HG03457 (cell line): Measurements from ENCODE around the gene CARS1.

Experiments used
- ATAC-seq: cut with Tn5 transposase; IDR thresholded peaks from one replicate; pipeline ENCODE4 v1.9.1; 2021; ENCODE audit warnings: moderate number of reproducible peaks; ENCODE audit not compliant: unreplicated experiment

Gene CARS1

DNA sequence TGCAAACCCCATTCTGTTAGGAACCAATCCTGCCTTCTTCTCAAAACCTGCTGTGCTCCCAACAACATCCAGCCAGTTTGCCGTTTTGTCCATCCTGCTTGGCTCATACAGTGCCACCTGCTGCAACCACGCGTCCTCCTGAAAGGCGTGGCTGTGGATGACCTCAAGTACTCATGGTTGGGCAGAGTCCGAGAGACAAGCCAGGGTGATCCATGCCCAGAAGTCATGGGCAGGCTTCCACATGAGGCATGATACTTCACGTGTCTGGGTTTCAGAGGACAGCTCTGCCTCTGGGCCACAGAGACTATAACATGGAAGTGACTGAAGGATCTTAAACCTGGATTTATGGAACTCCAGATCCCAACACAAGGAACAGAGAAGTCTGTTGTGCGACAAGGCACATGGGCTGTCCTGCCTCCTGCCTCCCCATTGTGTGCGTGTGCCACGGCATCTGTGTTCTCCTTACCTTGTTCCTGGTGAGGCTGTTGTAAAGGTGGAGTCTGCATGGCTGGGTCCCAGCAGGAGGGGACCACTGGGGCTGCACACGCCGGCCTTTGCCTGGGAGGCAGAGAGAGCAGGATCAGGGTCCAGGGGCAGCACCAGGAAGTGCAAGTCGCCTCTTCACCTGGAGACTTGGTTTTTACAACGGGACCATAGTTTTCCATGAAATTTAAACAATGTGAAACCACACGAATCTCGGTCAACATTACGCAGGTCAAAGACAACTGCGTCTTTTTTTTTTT, 15.4 kb downstream of the CARS1 start:
- ATAC-seq: no peak

DNA sequence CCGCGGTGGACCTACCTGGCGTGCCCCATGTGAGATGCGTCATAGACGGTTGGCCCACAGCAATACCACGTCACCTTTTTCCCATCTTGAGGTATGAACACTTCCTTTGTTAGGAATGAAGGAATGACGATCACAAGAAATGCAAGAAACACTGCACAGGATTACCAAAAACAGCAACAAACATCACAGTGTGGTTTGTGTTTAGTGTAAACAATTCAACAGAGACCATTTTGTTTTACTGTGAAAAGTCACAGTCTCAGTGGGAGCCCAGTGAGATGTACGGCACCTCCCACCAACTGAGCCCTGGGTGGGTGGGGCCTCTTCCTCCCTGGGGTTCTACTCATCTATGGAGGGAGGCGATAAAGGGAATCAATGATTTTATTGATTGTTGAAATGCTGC, 16.3 kb downstream of the CARS1 start:
- ATAC-seq: no peak

DNA sequence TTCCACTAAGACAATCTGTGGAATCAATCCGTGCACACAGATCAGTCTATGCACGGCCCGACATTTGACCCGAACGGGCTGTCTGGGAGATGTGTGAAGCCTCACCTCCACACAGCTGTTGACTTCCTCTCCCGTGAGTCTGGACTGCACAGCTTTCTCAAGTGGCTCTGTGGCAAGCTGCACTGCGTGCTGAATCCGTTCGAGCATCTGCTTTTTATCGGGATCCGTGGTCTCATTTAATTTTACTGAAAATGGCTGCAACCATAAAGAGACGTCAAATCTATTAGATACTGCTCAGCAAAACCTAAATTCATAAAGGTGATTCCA, 19.3 kb downstream of the CARS1 start:
- ATAC-seq: no peak

DNA sequence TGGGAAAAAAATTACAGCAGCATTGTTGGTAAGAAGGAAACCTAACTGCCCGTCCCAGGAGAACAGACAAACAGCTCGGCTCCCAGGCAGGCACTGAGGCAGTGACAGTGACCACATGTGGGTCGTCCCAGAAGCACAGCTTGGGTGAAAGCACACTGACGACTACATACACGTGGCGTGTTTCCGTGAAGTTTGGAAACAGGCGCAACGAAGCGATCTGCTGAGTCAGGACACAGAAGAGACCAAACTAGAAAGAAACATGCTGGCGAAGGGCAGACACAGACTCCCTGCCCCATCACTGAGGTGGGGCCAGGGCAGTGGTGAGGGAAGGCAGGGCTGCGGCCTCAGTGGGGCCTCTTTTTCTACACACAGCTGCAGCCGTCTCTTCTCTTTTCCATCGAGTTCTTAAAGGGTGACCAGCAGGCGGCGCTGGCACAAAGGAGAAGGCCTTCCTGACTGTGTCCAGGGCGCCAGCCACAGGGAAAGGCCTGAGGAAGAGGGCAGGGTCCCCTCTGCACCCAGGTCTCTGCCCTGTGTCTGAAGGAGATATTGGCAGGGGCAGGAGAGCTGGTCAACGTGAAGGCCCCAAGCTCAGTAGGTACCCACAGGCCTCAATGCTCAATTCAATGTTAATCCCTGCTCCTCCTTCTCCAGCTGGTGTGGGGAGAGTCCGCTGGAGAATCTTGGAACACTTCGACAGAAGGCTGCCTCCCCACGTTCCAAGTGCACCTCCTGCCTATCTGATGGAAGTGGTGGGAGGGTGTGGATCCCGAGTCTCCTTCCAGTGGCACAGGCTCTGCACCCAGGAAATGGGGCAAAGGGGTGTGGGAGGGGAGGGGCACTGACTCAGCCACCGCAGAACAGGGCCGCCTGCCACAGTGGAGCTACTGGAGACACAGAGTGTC, 19.9 kb downstream of the CARS1 start:
- ATAC-seq: no peak

DNA sequence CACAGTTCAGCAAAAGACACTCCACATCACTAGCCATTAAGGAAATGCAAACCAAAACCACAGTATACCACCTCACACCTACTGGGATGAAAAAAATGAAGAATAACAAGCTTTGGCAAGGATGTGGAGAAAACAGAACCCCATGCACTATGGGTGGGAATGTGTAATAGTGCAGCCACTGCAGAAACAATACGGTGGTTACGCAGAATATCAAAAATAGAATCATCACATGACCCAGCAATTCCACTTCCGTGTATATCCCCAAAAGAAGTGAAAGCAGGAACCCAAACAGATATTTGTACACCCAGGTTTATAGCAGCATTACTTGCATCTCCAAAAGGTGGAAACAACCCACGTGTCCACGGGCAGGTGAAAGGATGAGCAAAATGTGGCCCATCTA, 20.8 kb downstream of the CARS1 start:
- no peak for ATAC-seq

DNA sequence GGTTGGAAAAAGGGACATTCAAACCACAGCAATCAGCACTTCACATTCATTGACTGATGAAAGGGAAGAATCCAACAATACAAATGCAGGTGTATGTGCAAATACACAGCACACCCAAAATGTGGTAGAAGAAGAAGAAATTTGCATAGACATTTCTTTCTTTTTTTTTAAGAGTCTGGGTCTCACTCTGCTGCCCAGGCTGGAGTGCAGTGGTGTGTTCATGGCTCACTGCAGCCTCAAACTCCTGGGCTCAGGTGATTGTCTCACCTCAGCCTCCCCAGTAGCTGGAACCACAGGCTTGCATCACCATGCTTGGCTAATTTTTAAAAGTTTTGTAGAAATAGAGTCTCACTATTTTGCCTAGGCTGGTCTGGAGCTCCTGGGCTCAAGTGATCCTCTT, 21.9 kb downstream of the CARS1 start:
- ATAC-seq: no peak

DNA sequence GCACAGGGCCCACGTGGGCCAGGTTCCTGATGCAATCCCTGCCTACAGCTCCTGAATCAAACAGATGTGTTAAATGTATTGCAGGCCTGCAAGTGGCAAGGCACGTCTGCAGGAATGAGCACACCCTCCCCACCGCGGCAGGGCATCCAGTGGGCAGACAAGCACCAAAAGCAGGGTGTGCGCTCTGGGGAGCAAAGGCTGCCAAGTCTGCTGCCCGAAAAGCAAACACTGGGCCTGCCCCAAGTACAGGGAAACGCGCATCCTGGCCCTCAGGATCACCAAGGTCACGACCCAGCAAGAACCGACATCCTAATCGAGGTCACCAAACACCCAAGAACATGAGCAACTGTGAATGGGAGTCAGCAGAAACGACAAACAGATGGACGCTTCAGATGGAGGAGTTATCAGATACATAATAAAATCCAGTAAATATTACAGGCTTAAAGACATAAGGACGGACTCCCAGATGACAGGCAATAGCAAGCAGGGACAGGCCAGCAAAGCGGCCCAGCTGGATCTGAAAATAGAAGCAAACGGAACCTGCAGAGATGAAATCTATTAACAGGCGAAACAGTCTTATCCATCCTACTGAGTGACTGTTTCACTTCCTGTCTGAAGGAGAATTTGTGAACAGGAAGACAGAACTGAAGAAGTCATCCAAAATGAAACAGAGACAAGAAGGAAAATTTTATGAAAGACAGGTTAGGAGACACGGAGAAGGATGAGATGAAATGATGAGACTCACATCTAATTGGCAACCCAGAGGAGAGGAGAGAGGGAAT, 26.7 kb downstream of the CARS1 start:
- ATAC-seq: no peak

DNA sequence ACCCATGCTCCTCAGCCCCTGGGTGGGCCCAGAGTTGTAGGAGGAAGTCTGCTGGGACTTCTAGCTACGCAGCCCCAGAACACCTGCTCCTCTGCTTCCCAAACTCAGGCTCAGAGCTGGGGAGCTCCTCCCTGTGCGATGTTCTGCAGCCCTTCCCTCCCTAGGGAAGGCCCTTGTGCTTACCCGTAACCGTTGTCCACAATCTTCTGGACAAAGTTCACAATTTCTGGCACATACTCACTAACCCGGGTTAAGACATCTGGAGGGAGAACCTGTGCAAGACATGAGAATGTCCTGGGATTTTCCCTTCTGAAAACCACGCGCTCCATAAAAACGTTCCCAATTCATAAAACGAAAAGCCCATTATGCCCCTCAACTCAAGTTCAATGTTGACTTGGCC, 28.4 kb downstream of the CARS1 start:
- ATAC-seq: no peak

DNA sequence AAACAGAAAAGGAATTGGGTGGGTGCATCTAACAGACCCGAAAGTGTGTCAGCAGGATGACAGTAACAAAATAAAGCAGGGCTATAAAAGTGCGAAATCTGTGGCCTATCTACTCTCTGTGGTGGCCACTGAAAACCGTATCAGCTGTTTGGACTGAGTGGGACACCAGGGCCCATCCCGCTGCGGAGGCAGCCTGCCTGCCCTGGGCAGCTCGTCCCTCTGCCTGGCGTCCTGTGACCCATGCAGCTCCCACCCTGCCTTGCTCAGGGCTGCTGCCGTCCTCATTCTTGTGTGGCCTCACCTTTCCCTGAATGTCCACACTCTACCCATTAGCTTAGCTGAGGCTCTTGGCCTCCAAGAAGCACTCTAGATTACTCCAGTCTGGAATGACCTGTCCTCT, 30.4 kb downstream of the CARS1 start:
- ATAC-seq: no peak

DNA sequence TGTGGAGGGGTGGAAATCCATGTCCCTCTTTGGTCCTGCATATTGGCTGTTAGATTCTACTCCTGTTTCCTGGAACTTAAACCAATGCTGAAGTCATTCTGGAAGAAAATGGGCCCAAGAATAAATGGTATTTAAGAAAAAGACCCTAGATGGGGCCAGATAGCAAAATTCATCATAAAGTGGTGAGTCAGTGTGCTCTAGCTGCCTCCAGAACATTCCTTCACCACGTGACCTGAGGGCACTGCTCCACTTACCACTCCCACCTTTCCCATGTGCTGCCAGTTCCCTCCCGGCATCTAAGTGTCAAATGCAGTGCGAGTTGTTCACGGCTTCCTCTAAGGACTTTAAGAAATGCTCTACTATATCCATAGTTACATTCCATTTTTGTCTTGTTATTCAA, 34.2 kb downstream of the CARS1 start:
- no peak for ATAC-seq

DNA sequence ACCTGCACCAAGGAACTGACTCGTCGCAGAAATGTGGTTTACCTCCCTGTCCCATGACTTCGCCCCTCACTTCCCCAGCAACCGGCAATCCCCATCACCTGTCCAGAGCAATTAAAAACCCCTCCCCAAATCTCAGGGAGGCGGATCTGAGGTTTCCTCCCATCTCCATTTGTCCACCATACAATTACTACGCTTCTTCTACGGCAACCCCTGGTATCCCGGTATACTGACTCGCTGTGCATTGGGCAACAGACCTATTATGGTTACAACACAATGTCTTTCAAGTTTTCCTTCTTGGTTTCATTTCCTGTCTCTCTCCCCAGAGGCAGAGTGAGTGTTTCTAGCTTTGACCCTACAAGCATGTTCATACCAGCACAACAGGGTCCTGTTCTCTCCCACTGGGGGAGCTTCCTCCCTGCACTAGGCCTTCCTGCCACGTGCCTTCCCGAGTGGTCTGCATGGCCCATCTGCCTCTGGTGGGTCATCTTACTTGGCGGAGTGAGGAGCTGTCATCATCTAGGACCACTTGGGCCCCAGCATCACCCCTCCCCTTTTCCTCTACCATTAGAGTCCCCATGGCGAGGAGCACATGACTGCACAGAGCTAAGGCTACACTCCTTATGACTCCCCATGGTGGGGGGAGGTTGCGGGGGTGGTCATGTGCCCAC, 34.8 kb downstream of the CARS1 start:
- no peak for ATAC-seq

DNA sequence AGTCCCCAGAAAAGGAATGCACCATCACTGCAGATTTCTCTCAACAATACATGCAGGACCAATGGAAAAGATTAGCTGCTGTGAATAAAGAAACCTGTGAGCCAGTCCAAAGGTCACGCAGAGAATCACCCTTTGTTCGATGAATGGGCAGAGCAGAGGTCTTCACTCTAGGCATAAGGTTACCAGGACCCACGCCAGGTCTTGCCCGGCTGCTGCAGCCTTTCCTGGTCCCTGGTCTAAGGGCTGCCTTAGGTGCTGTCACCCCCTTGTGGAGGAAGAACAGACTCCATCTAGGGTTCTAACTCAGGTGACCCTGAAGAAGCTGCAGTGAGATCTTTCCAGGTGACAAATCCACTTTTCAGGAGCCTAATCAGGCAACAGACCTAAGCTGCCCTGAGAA, 36.1 kb downstream of the CARS1 start:
- no peak for ATAC-seq

DNA sequence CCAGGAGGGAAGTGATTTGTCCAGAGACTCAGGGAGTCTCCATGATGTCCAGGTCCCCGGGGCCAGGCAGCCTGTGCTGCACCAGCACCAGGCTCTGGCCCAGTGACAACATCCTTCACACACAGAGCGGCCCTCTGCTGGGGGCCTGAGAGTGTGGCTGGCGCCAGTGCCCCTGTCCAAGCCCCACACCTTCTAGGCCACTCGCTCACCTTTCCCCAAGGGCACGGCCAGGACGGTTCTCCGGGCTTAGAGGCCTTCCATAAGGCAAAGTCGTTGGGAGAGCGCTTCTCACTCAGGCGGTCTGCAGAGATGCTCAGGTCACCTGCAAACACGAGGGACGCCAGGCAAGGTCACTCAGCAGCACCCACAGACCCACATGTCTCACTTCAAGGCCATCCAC, 37.2 kb downstream of the CARS1 start:
- no peak for ATAC-seq

DNA sequence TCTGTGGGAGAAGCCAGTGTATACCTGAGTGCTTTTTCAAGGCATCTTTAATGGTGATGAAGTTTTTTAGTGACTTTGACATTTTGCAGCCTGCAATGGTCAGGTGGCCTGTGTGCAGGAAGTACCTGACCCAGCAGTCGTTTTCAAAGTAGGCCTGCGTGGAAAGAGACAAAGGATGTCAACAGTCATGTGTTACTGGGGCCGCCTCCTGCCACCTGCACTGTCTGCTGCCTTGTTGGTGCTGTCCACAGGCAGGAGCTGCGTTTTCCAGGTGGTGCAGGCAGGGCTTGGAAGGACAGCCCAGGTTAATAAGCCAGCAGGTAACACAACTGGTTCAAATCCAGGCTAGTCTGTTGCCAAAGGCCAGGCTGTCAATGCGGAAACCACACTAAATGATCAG, 38.6 kb downstream of the CARS1 start:
- ATAC-seq: no peak

DNA sequence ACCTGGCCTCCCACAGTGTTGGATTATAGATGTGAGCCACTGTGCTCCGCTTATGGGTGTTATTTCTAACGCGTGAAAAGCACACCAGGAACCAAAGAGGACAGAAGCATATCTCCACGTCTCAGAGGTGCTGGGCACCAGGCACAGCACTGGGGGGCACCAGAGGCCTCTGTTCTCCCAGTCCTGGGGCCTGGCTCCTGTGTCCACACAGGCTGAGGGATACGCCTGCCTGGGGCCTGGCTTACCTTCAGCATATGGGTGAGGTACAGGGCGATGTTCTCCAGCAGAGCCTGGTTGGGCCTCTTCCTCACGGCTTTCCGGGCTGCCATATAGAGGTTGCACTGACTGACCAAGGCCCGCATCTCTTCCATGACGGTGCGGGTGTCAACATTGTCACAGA, 40.4 kb downstream of the CARS1 start:
- no peak for ATAC-seq

DNA sequence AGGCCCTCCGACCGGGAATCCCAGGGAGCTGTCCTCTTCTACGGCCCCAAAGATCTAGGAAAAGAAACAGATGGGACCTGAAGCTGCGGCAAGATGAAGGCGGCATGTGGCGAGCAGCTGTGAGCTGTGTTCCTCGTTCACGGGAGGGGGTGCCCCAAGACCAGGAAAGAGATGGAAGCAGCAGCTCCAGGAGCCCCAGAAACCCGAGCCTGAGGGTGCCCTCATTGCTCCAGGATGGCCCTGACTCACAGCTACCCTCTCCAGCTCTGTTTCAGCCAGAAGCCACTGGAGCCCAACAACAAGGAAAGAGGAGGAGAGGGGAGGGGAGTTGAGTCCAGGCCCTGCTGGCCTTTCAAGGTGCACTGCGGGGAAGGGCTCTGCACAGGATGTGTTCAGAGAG, 41.4 kb downstream of the CARS1 start:
- no peak for ATAC-seq

DNA sequence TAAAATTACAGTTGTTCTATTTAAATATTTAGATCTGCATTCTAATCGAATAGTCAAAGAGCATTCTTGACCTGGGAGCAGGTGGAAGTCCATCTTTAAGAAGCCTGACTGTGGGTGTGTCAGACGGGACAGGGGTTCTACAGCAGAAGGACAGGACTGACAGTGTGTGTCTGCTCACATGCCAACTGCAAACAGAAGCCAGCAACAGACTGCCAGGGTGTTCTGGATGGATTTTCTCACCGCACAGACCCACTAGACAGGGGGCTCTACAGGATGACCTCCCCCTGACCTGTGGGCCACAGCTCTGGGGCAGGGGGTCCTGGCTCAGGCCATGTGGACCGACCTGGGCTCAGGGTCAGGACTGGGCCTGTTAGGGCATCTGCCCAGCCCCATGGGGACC, 42.3 kb downstream of the CARS1 start:
- no peak for ATAC-seq

DNA sequence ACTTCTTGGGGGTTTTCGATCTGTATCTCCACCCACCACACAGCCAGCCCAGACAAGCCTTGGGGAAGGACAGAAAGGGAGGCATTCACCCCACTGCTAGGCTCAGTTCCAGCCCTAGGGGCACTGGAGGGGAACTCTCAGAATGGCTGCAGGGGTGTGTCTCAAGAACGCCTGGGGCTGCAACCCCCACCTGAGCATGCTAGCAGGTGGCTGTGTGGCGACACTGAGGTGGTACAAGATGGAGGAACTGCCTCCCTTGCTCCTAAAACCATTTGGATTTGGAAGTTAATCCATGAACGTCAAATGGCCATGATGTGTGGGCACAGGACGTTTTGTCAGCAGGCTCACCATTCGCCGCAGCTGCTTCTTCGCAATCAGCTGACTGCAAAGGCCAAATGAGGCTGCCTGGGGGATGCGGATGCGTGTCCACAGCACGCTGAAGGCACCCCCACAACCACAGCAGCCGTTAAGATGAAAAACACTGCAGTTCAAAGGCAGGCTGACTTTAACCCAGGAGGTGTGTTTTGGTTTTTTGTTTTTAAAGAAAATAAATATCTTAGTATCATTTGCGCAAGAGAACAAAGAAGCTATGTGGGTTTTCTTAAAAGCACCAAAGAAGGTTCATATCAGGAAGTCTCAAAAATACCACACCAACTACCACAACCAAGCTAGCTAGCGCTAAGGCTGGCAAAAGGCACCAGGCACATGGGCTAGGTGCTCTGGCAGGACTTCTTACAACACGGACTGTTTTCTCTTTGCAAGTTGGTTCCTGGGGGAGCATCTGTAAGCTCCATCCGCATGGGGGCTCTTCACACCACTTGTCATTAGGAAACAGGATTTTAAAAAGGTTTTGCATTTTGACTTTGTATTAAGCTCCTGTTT, 42.9 kb downstream of the CARS1 start:
- ATAC-seq: no peak

DNA sequence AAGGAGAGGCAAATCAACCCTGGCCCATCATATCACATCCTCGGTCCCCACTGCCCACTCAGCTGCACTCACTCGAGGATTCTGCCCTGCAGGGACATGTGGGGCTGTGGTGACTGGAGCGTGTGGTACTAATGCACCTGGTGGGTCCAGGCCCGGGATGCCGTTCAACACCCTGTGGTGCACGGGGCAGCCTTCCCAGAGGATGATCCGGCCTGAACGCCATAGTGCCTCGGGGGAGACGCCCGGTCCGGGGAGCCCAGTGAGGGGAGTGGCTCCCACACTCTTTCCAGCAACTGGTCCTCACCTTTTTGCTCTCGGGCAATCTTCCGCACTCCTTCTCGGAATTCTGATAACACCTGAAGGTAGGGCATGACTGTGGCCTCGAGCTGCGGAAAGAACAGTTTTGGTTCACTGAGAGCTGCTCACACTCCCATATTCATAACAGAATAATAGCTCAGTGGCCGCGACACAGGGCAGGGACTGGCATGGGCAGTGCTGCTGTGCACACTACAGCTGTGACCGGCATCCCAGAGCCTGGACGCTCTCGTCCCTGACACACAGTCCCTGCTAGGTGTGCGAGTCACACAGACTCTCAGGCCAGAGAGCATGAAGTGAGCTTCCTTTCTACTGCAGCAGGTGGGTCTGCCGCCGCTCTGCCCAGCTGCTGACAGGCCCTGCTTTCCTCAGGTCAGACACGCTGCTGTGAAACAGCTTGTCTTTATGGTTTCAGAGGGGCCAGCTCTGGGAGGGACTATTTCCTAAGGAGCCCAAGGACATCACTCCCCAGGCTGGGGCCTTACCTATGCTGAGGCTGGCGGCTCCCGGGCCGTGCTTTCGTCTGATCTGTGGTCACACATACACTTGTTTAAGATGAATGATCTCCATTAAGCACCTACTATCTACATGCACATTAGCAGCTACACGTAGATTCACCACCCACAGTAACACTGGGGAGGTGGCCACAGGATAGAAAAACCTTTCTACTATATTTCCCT, 45.0 kb downstream of the CARS1 start:
- no peak for ATAC-seq
